OCI-LY3 (cell line): ENCODE measurements around the gene VPS8.

Source experiments
- CTCF ChIP-seq: fragments of 200-600, 300-600 bp; sonication (generic); IDR thresholded peaks from 2 replicates; pipeline ENCODE4 v1.5.1; 2014; ENCODE audit warnings: antibody characterized with exemption, low read length, low read depth
- EZH2phosphoT487 ChIP-seq: fragments of 200-600 bp; shearing (Covaris generic); IDR thresholded peaks from 2 replicates; pipeline ENCODE4 v1.6.1; 2018; ENCODE audit warnings: antibody characterized with exemption, mixed run types, low read depth

GRCh38 chr3:184965639-184966430 lies 153.9 kb downstream of the VPS8 start:
- TF ChIP-seq CTCF (no peak), EZH2phosphoT487 (no peak)
